ENCODE measurements around the gene PCDHGC3. TPM values are rescaled to one million over a fixed set of nuclear protein-coding genes. Genes with fewer than 3 reads are reported as not detected.

Gene PCDHGC3
- total and polyA plus RNA-seq, 9 of the 15 experiments (the other 6 are each of a cell fraction or from before 2014, with no cell fraction given): 0.07 TPM; not detected in 8

GRCh38 chr5:141521244-141521781 is 45.5 kb downstream of the PCDHGC3 start (continued):
- TF ChIP-seq ZC3H4 (CRISPR knock-in tag; IDR thresholded peaks at IDR 0.05; ENCODE audit: borderline replicate concordance) (no peak), SMAD4 (CRISPR knock-in tag; conservative IDR thresholded peaks at IDR 0.05) (0 out of 2 replicates have a peak, but pooled peaks have one; percentile 42)

- Histone ChIP-seq H3K27me3 (ENCODE audit: control insufficient read depth in 2 of 2, insufficient read depth in 2 of 2, low read length in 2 of 2) (no peaks in the 10 kb centered on the region), H3K9ac (ENCODE audit: insufficient read depth in 1 of 2, low read depth in 2 of 2, low read length in 2 of 2) (no peak overlapping the region), H3K36me3 (ENCODE audit: control insufficient read depth, insufficient read depth, low read length) (peaks cover 99% of the 10 kb centered on the region), H3K79me2 (ENCODE audit: control insufficient read depth, insufficient read depth, low read length) (no peaks in the 10 kb centered on the region), H4K20me1 (replicated peaks; ENCODE audit: control insufficient read depth, insufficient read depth, low read length) (no peaks in the 10 kb centered on the region; the same call in 1 of the 2 replicates), H3K4me1 (replicated peaks in 1 of 2; ENCODE audit: control insufficient read depth in 2 of 2, insufficient read depth in 2 of 2, low read length in 2 of 2) (peaks cover 0 to 7% of the 10 kb centered on the region in 2 experiments; a peak in 2 of 5 replicates), H2AFZ (ENCODE audit: low read depth, low read length) (no peak overlapping the region), H3K27ac (ENCODE audit: extremely low read depth, low read depth, low read length) (no peak overlapping the region), H3K9me1 (ENCODE audit: control insufficient read depth, insufficient read depth, low read length) (no peaks in the 10 kb centered on the region), H3K9me3 (replicated peaks; ENCODE audit: control insufficient read depth, insufficient read depth, low read depth, low read length) (no peaks in the 10 kb centered on the region), H3K4me2 (ENCODE audit: insufficient read depth, low read length) (no peak overlapping the region), H3K4me3 (no peak overlapping the region)
- in situ Hi-C loops (cut with MboI): loop anchor here (5.0 kb wide), 1 partner anchor 100 kb away; the partner anchor contains the start of gene PCDHGA11
- intact Hi-C loops (cut with micrococcal nuclease): loop anchor here (5.0 kb wide), 1 partner anchor 110 kb away; the partner anchor contains the start of gene PCDHGA10
- ChIA-PET POLR2A (interaction anchor here (1.0 kb wide), 1 partner anchor 76 kb away, joined by 3 read pairs; no protein-coding TSS in a partner anchor), CTCF (ENCODE audit: low intra/inter-chr PET ratio) (interaction anchor here (0.6 kb wide), 1 partner anchor 110 kb away, joined by 3 read pairs; no protein-coding TSS in a partner anchor)
- no peak for ATAC-seq
- 90% methylated on average over 2 of the region's 2 CpGs for WGBS (ENCODE audit: insufficient coverage, low coverage, missing lambda C conversion rate)
- TSS peak; percentile 6 for BruUV-seq (replicated peaks)
- no peak for DNase-seq (ENCODE audit: extremely low read depth in 1 of 4, low spot score in 3 of 4)
- no peak for FAIRE-seq
- TF ChIP-seq SMAD3 (CRISPR knock-in tag; conservative IDR thresholded peaks at IDR 0.05) (no peak), USF1 (CRISPR knock-in tag; IDR thresholded peaks at IDR 0.05) (no peak), ZNF778 (CRISPR knock-in tag; IDR thresholded peaks at IDR 0.05) (no peak), ZNF407 (IDR thresholded peaks at IDR 0.05; ENCODE audit: low read depth) (no peak), ZNF212 (CRISPR knock-in tag; IDR thresholded peaks at IDR 0.05) (no peak), ZNF668 (CRISPR knock-in tag; IDR thresholded peaks at IDR 0.05) (no peak), SIN3B (IDR thresholded peaks at IDR 0.05; ENCODE audit: low read depth) (no peak), ELK1 (CRISPR knock-in tag; IDR thresholded peaks at IDR 0.05) (no peak)
Observed at GRCh38 chr5:141522301-141522700, 46.5 kb downstream of the PCDHGC3 start.
